HG02870 (cell line): ENCODE measurements around the gene C9orf50.
A peak's percentile ranks its signal among the peaks of the same experiment; 100 is the strongest.

Experiments used
- ATAC-seq: cut with Tn5 transposase; IDR thresholded peaks from one replicate; pipeline ENCODE4 v1.9.1; 2021; ENCODE audit warnings: mild to moderate bottlenecking, moderate library complexity; ENCODE audit not compliant: unreplicated experiment

The C9orf50 gene

GRCh38 chr9:129632460-129632859 is 11.6 kb upstream of the C9orf50 start:
- ATAC-seq: no peak

- ATAC-seq: no peak
Observed at GRCh38 chr9:129631674-129632129, 10.8 kb upstream of the C9orf50 start.

- ATAC-seq: no peak
Observed at GRCh38 chr9:129630967-129631673, 10.2 kb upstream of the C9orf50 start.

GRCh38 chr9:129629251-129629820 is 8.4 kb upstream of the C9orf50 start:
- no peak for ATAC-seq

GRCh38 chr9:129628709-129629108 is 7.8 kb upstream of the C9orf50 start:
- ATAC-seq: no peak

GRCh38 chr9:129627556-129628440 is 6.9 kb upstream of the C9orf50 start:
- ATAC-seq: no peak

GRCh38 chr9:129626625-129627284 is 5.9 kb upstream of the C9orf50 start:
- peak; percentile 9 for ATAC-seq

GRCh38 chr9:129626079-129626624 is 5.3 kb upstream of the C9orf50 start, which contains the start of gene NTMT1:
Gene NTMT1, plus strand, starts transcription at chr9:129626163. Its CDS starts 6,541 bp downstream, at chr9:129632704.
- ATAC-seq: peak; percentile 68

- ATAC-seq: no peak
Observed at GRCh38 chr9:129624947-129625346, 4.0 kb upstream of the C9orf50 start.

GRCh38 chr9:129624168-129624759 is 3.4 kb upstream of the C9orf50 start:
- no peak for ATAC-seq

- no peak for ATAC-seq
Observed at GRCh38 chr9:129623331-129623730, 2.4 kb upstream of the C9orf50 start.

GRCh38 chr9:129619787-129620668 is 873 bp downstream of the C9orf50 start:
- ATAC-seq: no peak

GRCh38 chr9:129617167-129617566 is 3.7 kb downstream of the C9orf50 start:
- ATAC-seq: no peak

- no peak for ATAC-seq
Observed at GRCh38 chr9:129615407-129616285, 5.3 kb downstream of the C9orf50 start.

GRCh38 chr9:129614932-129615331 is 6.0 kb downstream of the C9orf50 start:
- ATAC-seq: no peak

- ATAC-seq: no peak
Observed at GRCh38 chr9:129613520-129614175, 7.3 kb downstream of the C9orf50 start.

- ATAC-seq: no peak
Observed at GRCh38 chr9:129612815-129613519, 7.9 kb downstream of the C9orf50 start.
